GM23338 (cell line): ENCODE data around the gene BABAM1. TPM values are rescaled to one million over a fixed set of nuclear protein-coding genes. Genes with fewer than 3 reads are reported as not detected.

Experiments
- ATAC-seq: fragments of 200-7000 bp; cut with Tn5 transposase; 3 replicates; pipeline ENCODE4 v1.9.1; 2020
- DNase-seq: peaks from one replicate; pipeline ENCODE4 v3.0.0-alpha.2; 2015; ENCODE audit warnings: low spot score
- H2AFZ ChIP-seq: fragments of 200-600 bp; sonication (generic); 2 replicates; pipeline ENCODE4 v1.8.0; 2016; ENCODE audit warnings: antibody characterized with exemption, mild to moderate bottlenecking, moderate library complexity
- H3F3A ChIP-seq: fragments of 200-600 bp; sonication (generic); replicated peaks from 2 replicates; pipeline ENCODE4 v1.8.0; 2017; ENCODE audit warnings: antibody characterized with exemption, mixed run types, low read depth
- H3K27ac ChIP-seq: fragments of 200-600 bp; sonication (generic); 2 replicates; pipeline ENCODE4 v1.6.1; 2016; ENCODE audit warnings: low read depth
- H3K27me3 ChIP-seq: fragments of 200-600 bp; sonication (generic); 2 replicates; pipeline ENCODE4 v1.8.0; 2016; ENCODE audit warnings: mild to moderate bottlenecking, mixed run types, moderate library complexity; ENCODE audit not compliant: insufficient read depth
- H3K36me3 ChIP-seq: fragments of 200-600 bp; sonication (generic); 2 replicates; pipeline ENCODE4 v1.8.0; 2016; ENCODE audit warnings: mild to moderate bottlenecking; ENCODE audit not compliant: insufficient read depth
- H3K4me1 ChIP-seq: fragments of 200-600 bp; sonication (generic); 2 replicates; pipeline ENCODE4 v1.8.0; 2016; ENCODE audit warnings: mild to moderate bottlenecking, moderate library complexity; ENCODE audit not compliant: insufficient read depth
- H3K4me2 ChIP-seq: fragments of 200-600 bp; sonication (generic); 2 replicates; pipeline ENCODE4 v1.7.1; 2017; ENCODE audit warnings: mixed run types
- H3K4me3 ChIP-seq: fragments of 200-600 bp; sonication (generic); 2 replicates; pipeline ENCODE4 v1.6.1; 2016; ENCODE audit warnings: mixed run types
- H3K79me2 ChIP-seq: fragments of 200-600 bp; sonication (generic); replicated peaks from 2 replicates; pipeline ENCODE4 v1.8.0; 2017; ENCODE audit warnings: mild to moderate bottlenecking; ENCODE audit not compliant: insufficient read depth
- H3K9me2 ChIP-seq: fragments of 200-600 bp; sonication (generic); 2 replicates; pipeline ENCODE4 v1.8.0; 2017; ENCODE audit not compliant: insufficient read depth
- H4K20me1 ChIP-seq: fragments of 200-600 bp; sonication (generic); replicated peaks from 2 replicates; pipeline ENCODE4 v1.8.0; 2017; ENCODE audit warnings: mild to moderate bottlenecking; ENCODE audit not compliant: insufficient read depth
- H3K27ac Mint-ChIP-seq: 2 replicates; pipeline ENCODE4 v1.8.0; 2020; ENCODE audit warnings: inconsistent platforms, mild to moderate bottlenecking, moderate library complexity, mixed read lengths
- H3K27me3 Mint-ChIP-seq: 3 replicates; pipeline ENCODE4 v1.8.0; 2022; ENCODE audit warnings: low read depth, mild to moderate bottlenecking, moderate library complexity, mixed read lengths, inconsistent platforms; ENCODE audit not compliant: insufficient read depth, poor library complexity
- H3K36me3 Mint-ChIP-seq: 3 replicates; pipeline ENCODE4 v1.8.0; 2021; ENCODE audit warnings: low read depth, mild to moderate bottlenecking, inconsistent platforms, moderate library complexity, mixed read lengths
- H3K4me1 Mint-ChIP-seq: 3 replicates; pipeline ENCODE4 v1.8.0; 2020; ENCODE audit warnings: mild to moderate bottlenecking, inconsistent platforms, mixed read lengths
- H3K4me3 Mint-ChIP-seq: 3 replicates; pipeline ENCODE4 v1.8.0; 2021; ENCODE audit warnings: moderate library complexity, mild to moderate bottlenecking, inconsistent platforms, mixed read lengths
- H3K9me3 Mint-ChIP-seq: 3 replicates; pipeline ENCODE4 v1.8.0; 2020; ENCODE audit warnings: moderate library complexity, mild to moderate bottlenecking, inconsistent platforms, mixed read lengths
- CREB1 ChIP-seq: fragments of 250-450 bp; sonication (Bioruptor Pico); IDR thresholded peaks from 2 replicates; pipeline ENCODE4 v1.5.0; 2020; ENCODE audit warnings: low read depth, mild to moderate bottlenecking, moderate library complexity
- EZH2phosphoT487 ChIP-seq: fragments of 200-600 bp; sonication (generic); IDR thresholded peaks from one replicate; pipeline ENCODE4 v1.8.1; 2018; ENCODE audit warnings: antibody characterized with exemption; ENCODE audit not compliant: unreplicated experiment
- POLR2AphosphoS5 ChIP-seq: IDR thresholded peaks from 2 replicates; pipeline ENCODE4 v1.6.1; 2016; ENCODE audit warnings: antibody characterized with exemption, low read depth
- ZNF114 ChIP-seq: fragments of 250-450 bp; sonication (Bioruptor Pico); IDR thresholded peaks from 2 replicates; pipeline ENCODE4 v1.5.0; 2020; ENCODE audit warnings: mild to moderate bottlenecking, moderate library complexity
- ZNF331 ChIP-seq: fragments of 250-450 bp; sonication (Bioruptor Pico); IDR thresholded peaks from 2 replicates; pipeline ENCODE4 v1.5.0; 2020; ENCODE audit warnings: low read depth, mild to moderate bottlenecking, moderate library complexity
- polyA plus RNA-seq: library from polyadenylated mRNA; unstranded; fragments of >200 nt; fragmentation: Nextera tagmentation; extraction: Ambion mirVana; gene quantifications from 2 replicates; pipeline ENCODE4 v1.2.1, GENCODE V29; 2016
- total RNA-seq: library from RNA; depleted of rRNA; stranded (reverse); fragments of >200 nt; shearing (Covaris generic); gene quantifications from 2 replicates; pipeline ENCODE4 v1.2.3, GENCODE V29; 2014
- TF ChIP-seq, protein P1 (sequence below), 2 experiments: fragments of 200-600 bp in 1 of 2; sonication (generic) in 1 of 2; conservative IDR thresholded peaks; 2 replicates each; pipeline versions ENCODE4 v1.5.1 to v1.6.1; 2016 to 2017; ENCODE audit warnings: antibody characterized with exemption in 2 of 2, low read depth in 2 of 2, mild to moderate bottlenecking in 2 of 2, moderate library complexity in 1 of 2
- TF ChIP-seq, protein P2 (sequence below): IDR thresholded peaks from one replicate; pipeline ENCODE4 v1.6.1; 2018; ENCODE audit warnings: antibody characterized with exemption; ENCODE audit not compliant: unreplicated experiment
- TF ChIP-seq, protein P3 (sequence below): IDR thresholded peaks from 2 replicates; pipeline ENCODE4 v1.6.1; 2016; ENCODE audit warnings: antibody characterized with exemption

BABAM1 gene
- total and polyA plus RNA-seq, 2 experiments from 2014 or later, result 78.1 to 95.0 TPM

DNA sequence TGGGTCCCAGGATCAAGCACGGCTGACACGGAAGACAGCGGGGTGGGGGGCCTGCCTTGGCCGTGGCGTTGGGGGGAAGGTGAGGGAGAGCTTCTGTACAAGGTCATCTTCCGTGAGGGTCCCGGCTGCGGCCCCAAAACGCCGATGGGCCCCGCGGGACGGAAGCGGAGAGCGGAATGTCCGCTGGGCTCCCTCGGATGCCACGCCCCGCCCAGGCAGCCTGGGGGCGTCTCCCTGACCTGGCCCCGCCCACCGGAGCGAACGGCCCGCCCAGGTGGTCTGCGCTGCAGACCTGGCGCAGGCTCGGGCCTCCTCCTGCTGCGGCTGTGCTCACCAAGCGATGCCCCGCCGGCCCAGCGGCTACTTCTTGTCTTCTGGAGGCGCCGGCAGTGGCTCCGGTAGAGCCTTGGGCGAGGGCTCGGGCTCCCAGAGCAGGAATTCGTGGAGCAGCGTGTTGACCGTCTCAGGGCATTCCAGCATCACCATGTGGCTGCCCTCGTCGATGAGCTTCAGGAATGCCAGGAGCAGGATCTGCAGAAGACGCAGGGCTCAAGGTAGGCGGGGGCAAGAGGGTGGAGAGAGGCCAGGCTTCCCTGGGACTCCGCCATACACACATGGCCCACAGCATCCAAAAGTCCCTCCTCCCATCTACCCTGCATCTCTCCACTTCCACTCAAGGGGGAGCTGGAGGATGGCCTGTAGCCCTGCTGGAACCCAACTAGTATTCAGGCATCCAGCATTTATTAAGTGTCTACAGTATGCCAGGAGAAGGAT is 25.2 kb downstream of the BABAM1 start:
- Histone ChIP-seq H3K36me3 (no peaks in the 10 kb centered on the region; the same call in 1 of the 2 replicates), H3K4me1 (peaks cover 11% of the 10 kb centered on the region), H3K4me2 (peak overlapping the region; percentile 83), H3K27me3 (no peaks in the 10 kb centered on the region), H3K9me2 (no peaks in the 10 kb centered on the region), H2AFZ (peak overlapping the region; percentile 83; the same call in 1 of the 2 replicates), H3K27ac (peak overlapping the region; percentile 94), H3K79me2 (peaks cover 12% of the 10 kb centered on the region), H3F3A (peaks cover 20% of the 10 kb centered on the region), H3K4me3 (peak overlapping the region; percentile 61), H4K20me1 (no peaks in the 10 kb centered on the region; the same call in 1 of the 2 replicates)
- Mint-ChIP-seq H3K9me3 (peaks cover 3% of the 10 kb centered on the region; the same call in 1 of the 3 replicates), H3K4me1 (peaks cover 6% of the 10 kb centered on the region), H3K36me3 (peaks cover 16% of the 10 kb centered on the region), H3K4me3 (peak overlapping the region; percentile 82), H3K27me3 (peaks cover 22% of the 10 kb centered on the region), H3K27ac (peak overlapping the region; percentile 93)
- TF ChIP-seq POLR2AphosphoS5, result peak; percentile 97
- TF ChIP-seq, protein P1, sequence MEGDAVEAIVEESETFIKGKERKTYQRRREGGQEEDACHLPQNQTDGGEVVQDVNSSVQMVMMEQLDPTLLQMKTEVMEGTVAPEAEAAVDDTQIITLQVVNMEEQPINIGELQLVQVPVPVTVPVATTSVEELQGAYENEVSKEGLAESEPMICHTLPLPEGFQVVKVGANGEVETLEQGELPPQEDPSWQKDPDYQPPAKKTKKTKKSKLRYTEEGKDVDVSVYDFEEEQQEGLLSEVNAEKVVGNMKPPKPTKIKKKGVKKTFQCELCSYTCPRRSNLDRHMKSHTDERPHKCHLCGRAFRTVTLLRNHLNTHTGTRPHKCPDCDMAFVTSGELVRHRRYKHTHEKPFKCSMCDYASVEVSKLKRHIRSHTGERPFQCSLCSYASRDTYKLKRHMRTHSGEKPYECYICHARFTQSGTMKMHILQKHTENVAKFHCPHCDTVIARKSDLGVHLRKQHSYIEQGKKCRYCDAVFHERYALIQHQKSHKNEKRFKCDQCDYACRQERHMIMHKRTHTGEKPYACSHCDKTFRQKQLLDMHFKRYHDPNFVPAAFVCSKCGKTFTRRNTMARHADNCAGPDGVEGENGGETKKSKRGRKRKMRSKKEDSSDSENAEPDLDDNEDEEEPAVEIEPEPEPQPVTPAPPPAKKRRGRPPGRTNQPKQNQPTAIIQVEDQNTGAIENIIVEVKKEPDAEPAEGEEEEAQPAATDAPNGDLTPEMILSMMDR (conservative IDR thresholded peaks at IDR 0.05; ENCODE audit: low read depth in 2 of 2), result peak; percentile 63 to 79
- no peak for TF ChIP-seq ZNF331 (CRISPR knock-in tag)
- ATAC-seq (peak; percentile 84), DNase-seq (peak; percentile 93)

DNA sequence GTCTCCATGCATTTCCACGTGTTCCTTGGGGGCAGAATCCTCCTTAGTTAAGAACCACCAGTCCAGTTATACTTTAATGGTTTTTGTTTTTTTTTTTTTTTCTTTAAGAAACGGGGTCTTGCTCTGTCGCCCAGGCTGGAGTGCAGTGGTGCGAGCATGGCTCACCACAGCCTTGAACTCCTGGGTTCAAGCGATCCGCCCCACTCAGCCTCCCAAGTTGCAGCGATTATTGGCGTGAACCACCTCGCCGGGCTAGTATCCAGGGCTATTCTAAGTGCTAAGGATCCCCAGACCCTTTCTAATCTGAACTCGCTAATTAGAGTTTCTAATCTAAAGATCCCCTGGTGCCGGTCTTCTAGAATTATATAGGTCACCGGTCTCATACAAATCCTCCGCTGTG is 26.4 kb downstream of the BABAM1 start:
- Histone ChIP-seq H3K4me3 (peak overlapping the region; percentile 61), H3K36me3 (no peaks in the 10 kb centered on the region; the same call in 1 of the 2 replicates), H3K4me1 (peaks cover 11% of the 10 kb centered on the region), H3K4me2 (peak overlapping the region; percentile 83; the same call in 1 of the 2 replicates), H3K27me3 (no peaks in the 10 kb centered on the region), H3K27ac (peak overlapping the region; percentile 84; the same call in 1 of the 2 replicates), H3K79me2 (peaks cover 15% of the 10 kb centered on the region), H2AFZ (no peak overlapping the region), H3K9me2 (no peaks in the 10 kb centered on the region), H3F3A (peaks cover 22% of the 10 kb centered on the region), H4K20me1 (no peaks in the 10 kb centered on the region; the same call in 1 of the 2 replicates)
- H3K4me1 Mint-ChIP-seq, result peaks cover 6% of the 10 kb centered on the region
- H3K36me3 Mint-ChIP-seq, result peaks cover 27% of the 10 kb centered on the region
- peaks cover 20% of the 10 kb centered on the region for H3K27me3 Mint-ChIP-seq
- ATAC-seq, result no peak
- DNase-seq, result no peak
- H3K27ac Mint-ChIP-seq, result no peak overlapping the region; the same call in 1 of the 2 replicates
- H3K9me3 Mint-ChIP-seq, result peaks cover 8% of the 10 kb centered on the region; the same call in 2 of the 3 replicates
- peak overlapping the region; percentile 82 for H3K4me3 Mint-ChIP-seq
- TF ChIP-seq POLR2AphosphoS5 (no peak), EZH2phosphoT487 (no peak), ZNF114 (CRISPR knock-in tag) (no peak), CREB1 (no peak), ZNF331 (CRISPR knock-in tag) (no peak)
- TF ChIP-seq, protein P1 (conservative IDR thresholded peaks at IDR 0.05; ENCODE audit: low read depth in 2 of 2), result no peak
- TF ChIP-seq, protein P2, sequence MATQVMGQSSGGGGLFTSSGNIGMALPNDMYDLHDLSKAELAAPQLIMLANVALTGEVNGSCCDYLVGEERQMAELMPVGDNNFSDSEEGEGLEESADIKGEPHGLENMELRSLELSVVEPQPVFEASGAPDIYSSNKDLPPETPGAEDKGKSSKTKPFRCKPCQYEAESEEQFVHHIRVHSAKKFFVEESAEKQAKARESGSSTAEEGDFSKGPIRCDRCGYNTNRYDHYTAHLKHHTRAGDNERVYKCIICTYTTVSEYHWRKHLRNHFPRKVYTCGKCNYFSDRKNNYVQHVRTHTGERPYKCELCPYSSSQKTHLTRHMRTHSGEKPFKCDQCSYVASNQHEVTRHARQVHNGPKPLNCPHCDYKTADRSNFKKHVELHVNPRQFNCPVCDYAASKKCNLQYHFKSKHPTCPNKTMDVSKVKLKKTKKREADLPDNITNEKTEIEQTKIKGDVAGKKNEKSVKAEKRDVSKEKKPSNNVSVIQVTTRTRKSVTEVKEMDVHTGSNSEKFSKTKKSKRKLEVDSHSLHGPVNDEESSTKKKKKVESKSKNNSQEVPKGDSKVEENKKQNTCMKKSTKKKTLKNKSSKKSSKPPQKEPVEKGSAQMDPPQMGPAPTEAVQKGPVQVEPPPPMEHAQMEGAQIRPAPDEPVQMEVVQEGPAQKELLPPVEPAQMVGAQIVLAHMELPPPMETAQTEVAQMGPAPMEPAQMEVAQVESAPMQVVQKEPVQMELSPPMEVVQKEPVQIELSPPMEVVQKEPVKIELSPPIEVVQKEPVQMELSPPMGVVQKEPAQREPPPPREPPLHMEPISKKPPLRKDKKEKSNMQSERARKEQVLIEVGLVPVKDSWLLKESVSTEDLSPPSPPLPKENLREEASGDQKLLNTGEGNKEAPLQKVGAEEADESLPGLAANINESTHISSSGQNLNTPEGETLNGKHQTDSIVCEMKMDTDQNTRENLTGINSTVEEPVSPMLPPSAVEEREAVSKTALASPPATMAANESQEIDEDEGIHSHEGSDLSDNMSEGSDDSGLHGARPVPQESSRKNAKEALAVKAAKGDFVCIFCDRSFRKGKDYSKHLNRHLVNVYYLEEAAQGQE, result no peak
- TF ChIP-seq, protein P3, sequence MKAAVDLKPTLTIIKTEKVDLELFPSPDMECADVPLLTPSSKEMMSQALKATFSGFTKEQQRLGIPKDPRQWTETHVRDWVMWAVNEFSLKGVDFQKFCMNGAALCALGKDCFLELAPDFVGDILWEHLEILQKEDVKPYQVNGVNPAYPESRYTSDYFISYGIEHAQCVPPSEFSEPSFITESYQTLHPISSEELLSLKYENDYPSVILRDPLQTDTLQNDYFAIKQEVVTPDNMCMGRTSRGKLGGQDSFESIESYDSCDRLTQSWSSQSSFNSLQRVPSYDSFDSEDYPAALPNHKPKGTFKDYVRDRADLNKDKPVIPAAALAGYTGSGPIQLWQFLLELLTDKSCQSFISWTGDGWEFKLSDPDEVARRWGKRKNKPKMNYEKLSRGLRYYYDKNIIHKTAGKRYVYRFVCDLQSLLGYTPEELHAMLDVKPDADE, result no peak
